ENCODE results near the gene SELENOI.

GRCh38 chr2:26438926-26439325 lies 93.0 kb downstream of the SELENOI start:
- TF ChIP-seq CTCF (IDR thresholded peaks at IDR 0.05) (no peak), POLR2A (IDR thresholded peaks at IDR 0.05) (no peak)
